IPS DF 6.9 (cell line): Measurements from ENCODE around the gene AGXT.
A peak's percentile ranks its signal among the peaks of the same experiment; 100 is the strongest.

Source experiments
- DNase-seq: peaks from one replicate; pipeline ENCODE4 v3.0.0-alpha.2; 2013; ENCODE audit warnings: low read depth, low spot score
- H3K27ac ChIP-seq: one replicate; pipeline ENCODE4 v1.5.1; 2013; ENCODE audit warnings: low read length, control low read depth
- H3K27me3 ChIP-seq: 2 replicates; pipeline ENCODE4 v1.6.1; 2013; ENCODE audit warnings: mild to moderate bottlenecking, low read length; ENCODE audit not compliant: control insufficient read depth, insufficient read depth
- H3K36me3 ChIP-seq: 2 replicates; pipeline ENCODE4 v1.6.1; 2013; ENCODE audit warnings: low read length; ENCODE audit not compliant: control insufficient read depth, insufficient read depth
- H3K4me1 ChIP-seq: 2 replicates; pipeline ENCODE4 v1.6.1; 2013; ENCODE audit warnings: low read length; ENCODE audit not compliant: control insufficient read depth, insufficient read depth
- H3K4me3 ChIP-seq: 2 replicates; pipeline ENCODE4 v1.5.1; 2013; ENCODE audit warnings: mild to moderate bottlenecking, low read length
- H3K9me3 ChIP-seq: 2 replicates; pipeline ENCODE4 v1.6.1; 2013; ENCODE audit warnings: low read length, inconsistent platforms; ENCODE audit not compliant: control insufficient read depth, insufficient read depth
- WGBS: extraction: QIAGEN DNeasy Blood & Tissue Kit; methylation state at CpG from one replicate; pipeline ENCODE4 v1.1.7; 2013; ENCODE audit warnings: mixed read lengths, missing lambda C conversion rate; ENCODE audit not compliant: insufficient read length, insufficient coverage; 5-methylcytosine and 5-hydroxymethylcytosine counted together

AGXT gene

DNA sequence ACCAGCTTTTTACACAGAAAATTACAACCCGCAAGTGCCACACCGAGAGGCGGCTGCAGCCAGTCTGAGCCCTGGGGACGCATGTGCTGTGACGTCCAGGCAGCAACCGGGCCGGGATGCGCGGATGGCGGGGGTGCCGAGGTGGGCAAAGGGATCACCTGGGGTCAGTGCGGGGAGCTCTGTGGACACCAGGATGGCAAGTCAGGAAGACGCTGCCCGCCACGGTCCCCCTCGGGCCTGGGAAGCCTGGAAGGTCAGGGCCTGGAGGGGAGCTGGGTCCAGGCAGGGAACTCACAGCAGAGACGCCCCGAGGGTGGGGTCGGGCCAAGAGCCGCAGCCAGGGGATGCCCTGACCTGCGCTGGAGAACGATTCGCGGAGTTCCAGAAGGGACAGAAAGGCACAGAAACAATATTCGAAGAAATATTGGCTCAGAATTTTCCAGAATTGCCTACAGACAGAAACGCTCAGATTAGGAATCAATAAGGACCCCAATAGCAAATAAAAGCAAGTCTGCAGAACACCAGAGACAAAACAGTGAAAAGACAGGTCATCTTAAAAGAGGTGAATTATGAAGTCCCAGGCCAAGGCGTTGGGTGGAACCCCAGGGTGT, 36.9 kb upstream of the AGXT start:
- no peaks in the 10 kb centered on the region; the same call in 1 of the 2 replicates for H3K27me3 ChIP-seq
- H3K4me1 ChIP-seq = 0 out of 2 replicates have a peak, but pooled peaks cover 2% of the 10 kb centered on the region
- H3K27ac ChIP-seq = no peak overlapping the region
- H3K9me3 ChIP-seq = no peaks in the 10 kb centered on the region
- no peaks in the 10 kb centered on the region for H3K36me3 ChIP-seq
- no CpG with 5 or more reads among the region's 27 CpGs for WGBS
- no peak for DNase-seq
- H3K4me3 ChIP-seq = peak overlapping the region; percentile 41; the same call in 1 of the 2 replicates

DNA sequence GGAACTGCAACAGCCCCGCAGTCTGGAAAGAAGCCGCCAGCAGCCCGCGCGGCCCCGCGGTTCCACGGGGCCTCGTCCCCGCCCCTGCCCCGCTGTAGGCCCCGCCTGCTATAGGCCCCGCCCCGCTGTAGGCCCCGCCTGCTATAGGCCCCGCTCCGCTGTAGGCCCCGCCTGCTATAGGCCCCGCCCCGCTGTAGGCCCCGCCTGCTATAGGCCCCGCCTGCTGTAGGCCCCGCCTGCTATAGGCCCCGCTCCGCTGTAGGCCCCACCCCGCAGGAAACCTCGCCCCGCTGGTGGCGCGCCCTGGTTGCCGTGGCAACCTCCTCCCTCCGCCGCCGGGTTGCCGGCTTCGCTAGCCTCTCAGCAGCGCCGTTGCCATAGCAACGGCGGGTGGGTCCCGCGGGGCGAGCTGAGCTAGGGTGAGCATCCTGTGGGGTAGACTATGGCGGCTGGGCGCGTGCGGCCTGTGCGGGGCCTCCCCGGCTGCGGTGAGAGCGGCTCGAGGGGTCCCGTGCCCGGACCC, 36.4 kb upstream of the AGXT start:
- no peaks in the 10 kb centered on the region; the same call in 1 of the 2 replicates for H3K27me3 ChIP-seq
- H3K4me3 ChIP-seq = peak overlapping the region; percentile 41; the same call in 1 of the 2 replicates
- no peak for DNase-seq
- H3K9me3 ChIP-seq = no peaks in the 10 kb centered on the region
- H3K27ac ChIP-seq = no peak overlapping the region
- 0 out of 2 replicates have a peak, but pooled peaks cover 2% of the 10 kb centered on the region for H3K4me1 ChIP-seq
- H3K36me3 ChIP-seq = no peaks in the 10 kb centered on the region
- WGBS = no CpG with 5 or more reads among the region's 54 CpGs

GRCh38 chr2:240832921-240833494, 35.6 kb upstream of the AGXT start:
- no peak for DNase-seq
- no CpG with 5 or more reads among the region's 13 CpGs for WGBS
- no peak overlapping the region for H3K27ac ChIP-seq
- no peaks in the 10 kb centered on the region for H3K36me3 ChIP-seq
- no peaks in the 10 kb centered on the region for H3K9me3 ChIP-seq
- no peaks in the 10 kb centered on the region; the same call in 1 of the 2 replicates for H3K27me3 ChIP-seq
- no peak overlapping the region for H3K4me3 ChIP-seq
- H3K4me1 ChIP-seq = 0 out of 2 replicates have a peak, but pooled peaks cover 2% of the 10 kb centered on the region

GRCh38 chr2:240833724-240834285, 34.8 kb upstream of the AGXT start:
- Histone ChIP-seq H3K4me1 (0 out of 2 replicates have a peak, but pooled peaks cover 2% of the 10 kb centered on the region), H3K36me3 (no peaks in the 10 kb centered on the region), H3K27ac (no peak overlapping the region), H3K4me3 (no peak overlapping the region), H3K9me3 (no peaks in the 10 kb centered on the region), H3K27me3 (no peaks in the 10 kb centered on the region; the same call in 1 of the 2 replicates)
- no peak for DNase-seq
- WGBS = no CpG with 5 or more reads among the region's 8 CpGs

GRCh38 chr2:240834377-240834975, 34.1 kb upstream of the AGXT start:
- H3K4me3 ChIP-seq = no peak overlapping the region
- no peak overlapping the region for H3K27ac ChIP-seq
- DNase-seq = no peak
- H3K4me1 ChIP-seq = 0 out of 2 replicates have a peak, but pooled peaks cover 2% of the 10 kb centered on the region
- H3K27me3 ChIP-seq = no peaks in the 10 kb centered on the region; the same call in 1 of the 2 replicates
- H3K9me3 ChIP-seq = no peaks in the 10 kb centered on the region
- WGBS = no CpG with 5 or more reads among the region's 6 CpGs
- no peaks in the 10 kb centered on the region for H3K36me3 ChIP-seq

- 0 out of 2 replicates have a peak, but pooled peaks cover 2% of the 10 kb centered on the region for H3K4me1 ChIP-seq
Measured at GRCh38 chr2:240835528-240835927, 33.1 kb upstream of the AGXT start.

DNA sequence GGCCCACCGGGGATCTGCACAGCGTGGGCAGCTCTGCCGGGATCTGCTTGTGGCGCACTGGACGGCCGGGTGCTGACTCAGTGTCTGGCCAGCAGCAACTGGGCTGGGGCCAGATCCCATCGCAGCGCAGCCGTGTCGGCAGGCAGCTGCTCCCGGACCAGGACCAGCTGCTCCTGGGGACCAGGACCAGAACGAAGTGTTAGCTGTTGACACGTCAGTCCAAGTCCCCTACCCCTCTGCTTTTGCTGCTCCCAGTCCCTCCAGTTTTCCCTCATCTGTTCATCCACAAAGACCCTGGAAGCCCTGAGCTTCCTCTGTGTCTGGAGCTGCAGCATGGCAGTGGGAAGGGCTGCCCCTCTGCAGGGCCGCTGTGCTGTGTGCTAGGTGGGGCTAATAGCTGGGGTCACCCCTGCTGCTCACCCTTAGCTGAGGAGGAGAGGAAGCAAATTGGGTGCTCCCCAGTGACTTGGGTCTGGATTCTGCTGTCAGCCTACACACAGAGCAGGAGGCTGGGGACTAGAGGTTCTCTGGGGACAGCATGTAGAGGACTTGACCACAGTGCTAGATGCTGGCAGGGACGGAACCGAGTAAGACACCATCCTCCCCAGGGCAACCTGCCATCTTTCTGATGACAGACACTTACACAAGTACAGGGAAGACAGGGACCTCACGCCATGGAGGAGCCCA, 31.7 kb upstream of the AGXT start:
- DNase-seq = no peak
- WGBS = no CpG with 5 or more reads among the region's 17 CpGs
- Histone ChIP-seq H3K4me3 (no peak overlapping the region), H3K9me3 (no peaks in the 10 kb centered on the region), H3K4me1 (0 out of 2 replicates have a peak, but pooled peaks cover 2% of the 10 kb centered on the region), H3K27me3 (no peaks in the 10 kb centered on the region), H3K36me3 (no peaks in the 10 kb centered on the region), H3K27ac (no peak overlapping the region)

More at GRCh38 chr2:240835528-240835927, 33.1 kb upstream of the AGXT start:
- no peak for DNase-seq
- no peaks in the 10 kb centered on the region for H3K9me3 ChIP-seq
- no peak overlapping the region for H3K27ac ChIP-seq
- WGBS = no CpG with 5 or more reads among the region's 9 CpGs
- H3K4me3 ChIP-seq = no peak overlapping the region
- H3K27me3 ChIP-seq = no peaks in the 10 kb centered on the region; the same call in 1 of the 2 replicates
- H3K36me3 ChIP-seq = no peaks in the 10 kb centered on the region

DNA sequence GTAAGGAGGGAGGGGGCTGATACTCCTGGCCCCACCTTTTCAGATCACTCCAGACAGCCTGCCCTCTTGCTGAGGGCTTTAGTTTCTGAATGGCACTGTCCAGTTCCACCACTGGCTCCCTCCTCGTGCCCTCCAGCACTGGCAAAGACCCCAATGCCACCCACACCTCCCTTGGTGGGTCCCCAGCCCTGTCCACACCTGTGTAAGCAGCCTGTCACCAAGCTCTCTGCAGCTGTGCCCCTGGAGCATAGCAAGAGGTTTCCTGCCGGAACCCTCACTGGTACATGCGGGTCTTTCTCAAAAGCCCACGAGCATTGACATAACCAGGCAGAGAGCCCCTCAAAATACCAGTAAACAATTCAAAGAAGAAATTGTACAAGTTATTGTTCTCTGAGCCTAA, 31.0 kb upstream of the AGXT start:
- H3K4me1 ChIP-seq = no peaks in the 10 kb centered on the region
- no peaks in the 10 kb centered on the region for H3K36me3 ChIP-seq
- H3K4me3 ChIP-seq = no peak overlapping the region
- no CpG with 5 or more reads among the region's 4 CpGs for WGBS
- H3K27ac ChIP-seq = no peak overlapping the region
- H3K27me3 ChIP-seq = no peaks in the 10 kb centered on the region
- H3K9me3 ChIP-seq = no peaks in the 10 kb centered on the region
- no peak for DNase-seq

- Histone ChIP-seq H3K36me3 (no peaks in the 10 kb centered on the region), H3K4me3 (no peak overlapping the region), H3K27me3 (no peaks in the 10 kb centered on the region), H3K9me3 (no peaks in the 10 kb centered on the region), H3K4me1 (no peaks in the 10 kb centered on the region), H3K27ac (no peak overlapping the region)
- DNase-seq = no peak
- no CpG with 5 or more reads among the region's 28 CpGs for WGBS
Measured at GRCh38 chr2:240839152-240840143, 29.2 kb upstream of the AGXT start.
